Psoas muscle (tissue), 8 donors: Measurements from ENCODE around the gene PSKH1. TPM values are rescaled to one million over a fixed set of nuclear protein-coding genes. Genes with fewer than 3 reads are reported as not detected.

Source experiments
- ATAC-seq, 4 donors: fragments of 200-7000 bp; cut with Tn5 transposase; one replicate each; pipeline ENCODE4 v1.9.1; 2020; ENCODE audit warnings: moderate library complexity in 3 of 4, mild to moderate bottlenecking in 2 of 4
- DNase-seq, 2 donors: peaks; one replicate each; pipeline ENCODE4 v3.0.0-alpha.2; 2020
- H3K27ac ChIP-seq: fragments of 200-600 bp; one replicate; pipeline ENCODE4 v1.8.0; 2022
- H3K27me3 ChIP-seq, 3 donors: fragments of 200-600 bp in 1 of 3; one replicate each; pipeline versions ENCODE4 v1.6.1 to v1.8.0; 2013 to 2022; ENCODE audit warnings: low read length in 2 of 3, mild to moderate bottlenecking in 2 of 3, moderate library complexity in 1 of 3; ENCODE audit not compliant: insufficient read depth in 3 of 3
- H3K36me3 ChIP-seq, 2 donors: fragments of 200-600 bp in 1 of 2; one replicate each; pipeline versions ENCODE4 v1.6.1 to v1.8.0; 2013 to 2022; ENCODE audit warnings: low read depth in 1 of 2, mild to moderate bottlenecking in 1 of 2, moderate library complexity in 1 of 2; ENCODE audit not compliant: insufficient read depth in 1 of 2
- H3K4me1 ChIP-seq: fragments of 200-600 bp; one replicate; pipeline ENCODE4 v1.8.0; 2022
- H3K4me3 ChIP-seq: fragments of 200-600 bp; one replicate; pipeline ENCODE4 v1.8.0; 2022; ENCODE audit warnings: mild to moderate bottlenecking
- H3K9me3 ChIP-seq: fragments of 200-600 bp; one replicate; pipeline ENCODE4 v1.8.0; 2022
- WGBS, 3 donors: extraction: QIAGEN DNeasy Blood & Tissue Kit; methylation state at CpG; one replicate each; pipeline versions ENCODE4 v1.1.6 to v1.1.7; 2013; 5-methylcytosine and 5-hydroxymethylcytosine counted together
- intact Hi-C, 2 donors: fragments of 100-400 bp; cut with DNase I; formaldehyde crosslinking; loops; one replicate each; pipeline versions ENCODE4 v1.11.0 to v1.14.2; 2022
- polyA plus RNA-seq, 3 donors: library from polyadenylated mRNA; stranded (reverse); fragments of 200-250 nt; gene quantifications; one replicate each; pipeline ENCODE4 v1.2.3, GENCODE V29; 2013
- total RNA-seq, 4 donors: library from RNA; stranded (reverse); fragmentation: NEBNext Ultra II Directional in 2 of 4; extraction: Animal tissue kit (Norgen Biotek cat#: 25700) in 2 of 4; gene quantifications; one replicate each; pipeline versions ENCODE4 v1.2.1 to v1.2.4, GENCODE V29; 2021 to 2023
- TF ChIP-seq, protein P1 (sequence below): fragments of 200-600 bp; IDR thresholded peaks from one replicate; pipeline ENCODE4 v1.8.0; 2022; ENCODE audit warnings: antibody characterized with exemption
- donor health status: healthy with polysubstance abuse.
- donor health status: DM: no; HTN: no; CAD: no; lungs with moderate emphysema.
- donor health status: Bipolar disorder and iron deficiency.
- donor health status: healthy.
- donor health status: DM: yes; HTN: yes; CAD: no.
- donor health status: DM: no; HTN: no; CAD: no.
- donor health status: DM: no; HTN: no; CAD: no.
- donor health status: DM: yes; HTN: yes; CAD: no.

PSKH1 gene
- total and polyA plus RNA-seq, 7 donors = 9.6 to 18.8 (median 15.6) TPM

DNA sequence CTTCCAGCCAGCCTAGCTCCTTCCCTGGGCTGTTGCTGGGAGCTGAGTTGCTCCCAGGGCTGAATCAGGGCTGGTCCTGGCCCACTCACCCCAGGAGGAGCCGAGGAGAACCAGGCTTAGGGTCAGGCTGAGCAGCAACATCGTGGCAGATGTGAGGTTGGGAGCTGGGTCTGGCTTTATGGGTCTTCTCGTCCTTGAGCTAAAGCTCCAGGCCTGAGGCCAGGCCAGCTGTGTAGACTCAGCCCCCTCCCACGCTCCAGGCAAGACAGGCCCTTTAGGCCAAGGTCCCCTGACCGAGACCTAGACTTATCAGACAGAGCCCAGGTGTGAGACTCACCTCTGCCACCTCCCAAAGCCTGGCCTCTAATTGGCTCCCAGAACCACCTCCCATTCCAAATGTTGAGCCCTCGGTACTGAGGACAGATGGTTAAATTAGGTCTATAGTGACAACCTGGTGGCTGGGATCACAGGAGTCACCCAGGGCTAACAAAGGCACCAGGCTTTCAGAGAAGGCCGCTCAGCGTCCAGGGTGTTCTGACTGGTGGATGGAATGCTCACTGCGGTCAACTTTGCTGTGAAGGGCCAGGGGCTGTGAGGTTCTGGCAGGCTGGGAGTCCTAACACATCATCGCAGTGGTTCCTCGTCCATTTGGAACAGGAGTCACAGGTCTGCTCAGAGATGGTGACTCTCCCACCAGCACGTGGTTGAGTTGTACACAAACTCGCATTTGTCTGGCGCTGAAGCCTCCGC, 38.8 kb downstream of the PSKH1 start, which contains the start of gene CTRL:
TSS of gene CTRL (minus strand) at position 151 of the 750 bp plus-strand sequence. CDS start at position 141, 10 bp downstream.
- no peaks in the 10 kb centered on the region for H3K9me3 ChIP-seq
- peaks cover 21% of the 10 kb centered on the region for H3K4me1 ChIP-seq
- H3K36me3 ChIP-seq = peaks cover 0 to 36% of the 10 kb centered on the region in 2 donors
- DNase-seq = peak in 1 of 2 donors; percentile 50
- no peaks in the 10 kb centered on the region for H3K27me3 ChIP-seq
- H3K27ac ChIP-seq = no peak within 1 kb of the TSS
- no peak within 1 kb of the TSS for H3K4me3 ChIP-seq
- 81 to 88% (median 81%) methylated on average over 15 of the region's 15 CpGs for WGBS, 3 donors
- TF ChIP-seq, protein P1, sequence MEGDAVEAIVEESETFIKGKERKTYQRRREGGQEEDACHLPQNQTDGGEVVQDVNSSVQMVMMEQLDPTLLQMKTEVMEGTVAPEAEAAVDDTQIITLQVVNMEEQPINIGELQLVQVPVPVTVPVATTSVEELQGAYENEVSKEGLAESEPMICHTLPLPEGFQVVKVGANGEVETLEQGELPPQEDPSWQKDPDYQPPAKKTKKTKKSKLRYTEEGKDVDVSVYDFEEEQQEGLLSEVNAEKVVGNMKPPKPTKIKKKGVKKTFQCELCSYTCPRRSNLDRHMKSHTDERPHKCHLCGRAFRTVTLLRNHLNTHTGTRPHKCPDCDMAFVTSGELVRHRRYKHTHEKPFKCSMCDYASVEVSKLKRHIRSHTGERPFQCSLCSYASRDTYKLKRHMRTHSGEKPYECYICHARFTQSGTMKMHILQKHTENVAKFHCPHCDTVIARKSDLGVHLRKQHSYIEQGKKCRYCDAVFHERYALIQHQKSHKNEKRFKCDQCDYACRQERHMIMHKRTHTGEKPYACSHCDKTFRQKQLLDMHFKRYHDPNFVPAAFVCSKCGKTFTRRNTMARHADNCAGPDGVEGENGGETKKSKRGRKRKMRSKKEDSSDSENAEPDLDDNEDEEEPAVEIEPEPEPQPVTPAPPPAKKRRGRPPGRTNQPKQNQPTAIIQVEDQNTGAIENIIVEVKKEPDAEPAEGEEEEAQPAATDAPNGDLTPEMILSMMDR = peak; percentile 6
- intact Hi-C loops = loop anchor here in 1 of 2 donors (10.0 kb wide), 1 partner anchor 407 kb away; the partner anchor contains the start of gene RIPOR1
- no peak for ATAC-seq

DNA sequence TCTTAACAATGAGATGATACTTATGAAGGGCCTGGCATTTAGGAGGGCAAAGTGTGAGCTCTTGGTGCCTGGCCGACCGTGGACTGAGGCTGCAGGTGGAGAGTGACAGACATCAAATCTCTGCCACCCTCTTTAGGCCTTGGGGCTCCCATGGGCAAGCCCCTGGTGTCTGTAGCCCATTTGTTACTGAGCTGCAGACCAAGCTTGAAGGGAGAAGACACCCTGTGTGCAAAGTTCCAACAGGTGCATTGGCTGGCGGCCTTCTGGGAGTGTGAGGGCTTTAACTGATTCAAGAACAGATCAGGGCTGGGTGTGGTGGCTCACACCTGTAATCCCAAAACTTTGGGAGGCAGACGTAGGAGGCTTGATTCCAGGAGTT, 39.4 kb downstream of the PSKH1 start:
- TF ChIP-seq, protein P1 = no peak
- Histone ChIP-seq H3K27ac (no peak overlapping the region), H3K36me3 (peaks cover 0 to 34% of the 10 kb centered on the region in 2 donors), H3K9me3 (no peaks in the 10 kb centered on the region), H3K4me1 (peaks cover 26% of the 10 kb centered on the region), H3K27me3 (no peaks in the 10 kb centered on the region), H3K4me3 (no peak overlapping the region)
- intact Hi-C loops = loop anchor here in 1 of 2 donors (10.0 kb wide), 1 partner anchor 408 kb away; the partner anchor contains the start of gene RIPOR1
- WGBS, 3 donors = 84 to 90% (median 88%) methylated on average over 4 of the region's 4 CpGs
- DNase-seq (no peak), ATAC-seq (no peak)

DNA sequence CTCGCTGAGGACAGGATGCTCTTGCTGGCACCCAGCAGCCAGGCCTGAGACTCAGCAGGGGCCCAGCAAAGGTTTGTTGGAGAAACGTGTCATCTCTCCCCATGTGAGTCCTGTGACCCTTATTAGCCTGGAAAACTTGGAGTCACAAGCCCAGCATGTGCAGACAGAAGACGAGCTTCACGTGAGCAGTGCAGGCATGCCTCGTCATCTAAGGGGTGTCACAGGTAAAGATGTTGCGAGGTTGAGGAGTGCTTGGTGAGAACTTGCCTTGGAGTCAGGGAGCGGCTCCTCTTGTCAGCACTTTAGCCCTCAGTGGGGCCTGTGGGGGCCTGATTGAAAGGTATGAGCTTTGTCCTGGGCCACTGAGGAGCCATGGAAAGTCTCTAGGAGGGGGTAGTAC, 40.8 kb downstream of the PSKH1 start:
- Histone ChIP-seq H3K27me3 (no peaks in the 10 kb centered on the region), H3K4me3 (no peak overlapping the region), H3K4me1 (peaks cover 24% of the 10 kb centered on the region), H3K27ac (peak overlapping the region; percentile 82), H3K9me3 (no peaks in the 10 kb centered on the region), H3K36me3 (peaks cover 0 to 23% of the 10 kb centered on the region in 2 donors)
- WGBS, 3 donors = 74 to 83% (median 75%) methylated on average over 7 of the region's 7 CpGs
- TF ChIP-seq, protein P1 = no peak
- no peak for DNase-seq
- intact Hi-C loops = loop anchor here in 1 of 2 donors (10.0 kb wide), 1 partner anchor 409 kb away; the partner anchor contains the start of gene RIPOR1
- ATAC-seq = no peak

DNA sequence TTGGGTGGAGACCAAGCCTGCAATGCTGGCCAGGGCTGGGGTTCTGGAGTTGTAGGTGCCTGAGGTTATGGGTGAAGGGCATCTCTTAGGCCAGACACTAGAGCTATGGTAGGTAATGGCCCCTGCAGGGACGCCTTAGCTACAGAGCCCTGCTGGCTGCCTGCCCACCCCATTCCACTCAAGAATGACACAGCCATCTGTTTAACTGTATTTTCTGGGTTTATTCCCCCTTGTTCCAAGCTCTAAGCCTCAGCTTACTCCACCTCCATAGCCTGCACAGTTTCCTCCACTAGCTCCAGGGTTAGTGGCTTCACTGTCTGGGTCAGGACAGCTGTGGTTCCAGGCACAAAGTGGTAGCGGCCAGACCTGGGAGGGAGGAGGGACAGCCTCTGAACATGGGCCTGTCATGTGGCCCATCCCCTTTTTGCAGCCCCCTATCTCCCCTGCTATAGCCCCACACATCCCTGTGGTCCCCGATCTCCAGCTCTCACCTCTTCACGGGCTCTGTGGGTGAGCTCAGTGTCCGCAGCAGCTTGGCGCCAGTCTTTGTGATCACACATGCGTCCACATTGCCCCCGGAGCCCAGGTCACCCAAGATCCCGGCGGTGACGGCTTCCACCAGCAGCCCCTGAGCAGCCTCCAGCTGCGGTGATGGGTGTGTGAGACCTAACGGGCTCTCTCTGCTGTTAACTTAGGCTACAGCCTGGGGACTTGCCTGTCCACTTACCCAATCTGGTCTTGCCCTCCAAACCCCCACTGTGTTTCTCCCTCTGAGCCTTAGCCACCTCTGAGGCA, 41.4 kb downstream of the PSKH1 start:
- 22 to 35% (median 29%) methylated on average over 12 to 13 of the region's 13 CpGs for WGBS, 3 donors
- TF ChIP-seq, protein P1 = no peak
- Histone ChIP-seq H3K36me3 (peaks cover 0 to 21% of the 10 kb centered on the region in 2 donors), H3K9me3 (no peaks in the 10 kb centered on the region), H3K4me1 (peaks cover 24% of the 10 kb centered on the region), H3K27ac (peak overlapping the region; percentile 82), H3K27me3 (no peaks in the 10 kb centered on the region), H3K4me3 (peak overlapping the region; percentile 81)
- intact Hi-C loops = loop anchor here in 1 of 2 donors (10.0 kb wide), 1 partner anchor 410 kb away; the partner anchor contains the start of gene RIPOR1
- DNase-seq (peak in 1 of 2 donors; percentile 59), ATAC-seq (peak; percentile 7 to 11 (median 8))
